WTC11 (cell line): ENCODE measurements around the gene AXL. TPM values are rescaled to one million over a fixed set of nuclear protein-coding genes. Genes with fewer than 3 reads are reported as not detected.
A peak's percentile ranks its signal among the peaks of the same experiment; 100 is the strongest.

ENCODE experiments used
- ATAC-seq: fragments of 200-7000 bp; cut with Tn5 transposase; 2 replicates; pipeline ENCODE4 v1.10.0; 2021; ENCODE audit warnings: mild to moderate bottlenecking, moderate library complexity
- CTCF ChIA-PET: fragments of 300-600 bp; sonication (Branson Sonifier 250); formaldehyde crosslinking; loops from one replicate; lab custom pipeline; 2021; ENCODE audit warnings: antibody characterized with exemption; lab: Charles Lee
- POLR2A ChIA-PET: fragments of 350-600 bp; sonication (Branson Sonifier 250); formaldehyde crosslinking; loops from one replicate; lab custom pipeline; 2021; ENCODE audit warnings: antibody characterized with exemption; lab: Charles Lee
- DNase-seq: peaks from one replicate; pipeline ENCODE4 v3.0.0; 2021; ENCODE audit warnings: low spot score
- H3K27ac Mint-ChIP-seq: 2 replicates; pipeline ENCODE4 v1.8.0; 2021; ENCODE audit warnings: mixed read lengths
- H3K27me3 Mint-ChIP-seq: 2 replicates; pipeline ENCODE4 v1.8.0; 2021; ENCODE audit warnings: low read depth, mild to moderate bottlenecking, moderate library complexity, mixed read lengths
- H3K36me3 Mint-ChIP-seq: 2 replicates; pipeline ENCODE4 v1.8.0; 2021; ENCODE audit warnings: mixed read lengths
- H3K4me1 Mint-ChIP-seq: 2 replicates; pipeline ENCODE4 v1.8.0; 2022; ENCODE audit warnings: mixed read lengths
- H3K4me3 Mint-ChIP-seq: 2 replicates; pipeline ENCODE4 v1.8.0; 2021; ENCODE audit warnings: mild to moderate bottlenecking, moderate library complexity, mixed read lengths
- H3K9me3 Mint-ChIP-seq: 2 replicates; pipeline ENCODE4 v1.8.0; 2021; ENCODE audit warnings: mixed read lengths
- ESRRA ChIP-seq: sonication (generic); formaldehyde crosslinking; IDR thresholded peaks from 2 replicates; pipeline ENCODE4 v1.8.1; 2022; ENCODE audit warnings: mild to moderate bottlenecking, missing genetic modification reagents, borderline replicate concordance
- ETV6 ChIP-seq: sonication (generic); formaldehyde crosslinking; IDR thresholded peaks from 2 replicates; pipeline ENCODE4 v1.8.1; 2022; ENCODE audit warnings: mild to moderate bottlenecking, missing genetic modification reagents
- FOXK1 ChIP-seq: sonication (generic); formaldehyde crosslinking; IDR thresholded peaks from 2 replicates; pipeline ENCODE4 v1.8.0; 2022; ENCODE audit warnings: mild to moderate bottlenecking, moderate library complexity, missing genetic modification reagents
- GTF2I ChIP-seq: fragments of 250-450 bp; sonication (Bioruptor Pico); conservative IDR thresholded peaks from 2 replicates; pipeline ENCODE4 v1.4.0; 2021; ENCODE audit warnings: mild to moderate bottlenecking
- HMGA2 ChIP-seq: fragments of 250-450 bp; sonication (Bioruptor Pico); IDR thresholded peaks from 2 replicates; pipeline ENCODE4 v1.4.0; 2021; ENCODE audit warnings: mild to moderate bottlenecking, moderate library complexity
- HMGXB4 ChIP-seq: sonication (generic); formaldehyde crosslinking; IDR thresholded peaks from 2 replicates; pipeline ENCODE4 v1.8.1; 2023; ENCODE audit warnings: mild to moderate bottlenecking, moderate library complexity, missing genetic modification reagents
- IRF2 ChIP-seq: sonication (generic); formaldehyde crosslinking; IDR thresholded peaks from 2 replicates; pipeline ENCODE4 v1.8.0; 2022; ENCODE audit warnings: low read depth, missing genetic modification reagents, borderline replicate concordance
- JAZF1 ChIP-seq: fragments of 250-450 bp; sonication (Bioruptor Pico); IDR thresholded peaks from 2 replicates; pipeline ENCODE4 v1.9.0; 2021; ENCODE audit warnings: moderate library complexity, mild to moderate bottlenecking, inconsistent platforms
- MLX ChIP-seq: sonication (generic); formaldehyde crosslinking; IDR thresholded peaks from 2 replicates; pipeline ENCODE4 v1.8.1; 2023; ENCODE audit warnings: mild to moderate bottlenecking, missing genetic modification reagents, moderate library complexity
- PRDM15 ChIP-seq: sonication (generic); formaldehyde crosslinking; IDR thresholded peaks from 2 replicates; pipeline ENCODE4 v1.8.0; 2022; ENCODE audit warnings: missing genetic modification reagents
- RORB ChIP-seq: fragments of 250-450 bp; sonication (Bioruptor Pico); IDR thresholded peaks from 2 replicates; pipeline ENCODE4 v1.9.0; 2021; ENCODE audit warnings: mild to moderate bottlenecking
- SP1 ChIP-seq: sonication (generic); formaldehyde crosslinking; conservative IDR thresholded peaks from 2 replicates; pipeline ENCODE4 v1.8.1; 2022; ENCODE audit warnings: missing genetic modification reagents
- ZMAT4 ChIP-seq: fragments of 250-450 bp; sonication (Bioruptor Pico); IDR thresholded peaks from 2 replicates; pipeline ENCODE4 v1.9.0; 2021; ENCODE audit warnings: mild to moderate bottlenecking
- ZNF263 ChIP-seq: sonication (generic); formaldehyde crosslinking; IDR thresholded peaks from 2 replicates; pipeline ENCODE4 v1.8.1; 2022; ENCODE audit warnings: low read depth, mild to moderate bottlenecking, moderate library complexity, missing genetic modification reagents
- ZNF281 ChIP-seq: sonication (generic); formaldehyde crosslinking; IDR thresholded peaks from 2 replicates; pipeline ENCODE4 v1.8.0; 2023; ENCODE audit warnings: mild to moderate bottlenecking, missing genetic modification reagents
- ZNF317 ChIP-seq: sonication (generic); formaldehyde crosslinking; IDR thresholded peaks from 2 replicates; pipeline ENCODE4 v1.8.1; 2023; ENCODE audit warnings: low read depth, mild to moderate bottlenecking, moderate library complexity, missing genetic modification reagents, borderline replicate concordance
- ZNF671 ChIP-seq: fragments of 250-450 bp; sonication (Bioruptor Pico); IDR thresholded peaks from 2 replicates; pipeline ENCODE4 v1.8.0; 2021; ENCODE audit warnings: mild to moderate bottlenecking
- total RNA-seq: library from RNA; stranded (reverse); gene quantifications from 3 replicates; pipeline ENCODE4 v1.2.3, GENCODE V29; 2021

Gene AXL
- total RNA-seq, 1 experiment from 2014 or later: 25.0 TPM

GRCh38 chr19:41273076-41273475 is 54.1 kb downstream of the AXL start (continued):
- TF ChIP-seq ZNF281 (CRISPR knock-in tag) (no peak), FOXK1 (CRISPR knock-in tag) (no peak)

- Mint-ChIP-seq H3K4me1 (no peaks in the 10 kb centered on the region), H3K36me3 (peaks cover 91% of the 10 kb centered on the region), H3K4me3 (no peak overlapping the region), H3K27me3 (no peaks in the 10 kb centered on the region), H3K27ac (peak overlapping the region; percentile 54; the same call in 1 of the 2 replicates), H3K9me3 (no peaks in the 10 kb centered on the region)
- ATAC-seq (no peak), DNase-seq (no peak)
- ChIA-PET POLR2A (no interaction called here), CTCF (interaction anchor here (1.2 kb wide), 1 partner anchor 70 kb away, joined by 3 read pairs; no protein-coding TSS in a partner anchor)
- no peak for TF ChIP-seq ETV6 (CRISPR knock-in tag)
- TF ChIP-seq HMGA2 (CRISPR knock-in tag): no peak
- TF ChIP-seq PRDM15 (CRISPR knock-in tag): no peak
- TF ChIP-seq GTF2I (CRISPR knock-in tag): no peak
These were observed 55.8 kb downstream of the AXL start for GRCh38 chr19:41274802-41275201.

- peaks cover 96% of the 10 kb centered on the region for H3K36me3 Mint-ChIP-seq
- TF ChIP-seq ZNF263 (CRISPR knock-in tag) (no peak), MLX (CRISPR knock-in tag) (no peak), ZNF317 (CRISPR knock-in tag) (no peak), ZMAT4 (CRISPR knock-in tag) (no peak), JAZF1 (no peak), RORB (CRISPR knock-in tag) (no peak), ZNF671 (CRISPR knock-in tag) (no peak), ESRRA (no peak), GTF2I (CRISPR knock-in tag) (no peak), IRF2 (CRISPR knock-in tag) (no peak), HMGXB4 (CRISPR knock-in tag) (no peak), SP1 (CRISPR knock-in tag) (no peak)
- no peak overlapping the region for H3K4me3 Mint-ChIP-seq
- H3K27me3 Mint-ChIP-seq: no peaks in the 10 kb centered on the region
- H3K27ac Mint-ChIP-seq: no peak overlapping the region
- no peak for DNase-seq
- no peak for ATAC-seq
- no peaks in the 10 kb centered on the region for H3K4me1 Mint-ChIP-seq
- ChIA-PET CTCF (no interaction called here), POLR2A (no interaction called here)
- no peaks in the 10 kb centered on the region for H3K9me3 Mint-ChIP-seq
These were observed 57.2 kb downstream of the AXL start for GRCh38 chr19:41276231-41276630.
